Testis (tissue), 2 donors: ENCODE measurements around the gene MRPS5.

Source experiments
- CTCF ChIP-seq, 3 experiments: fragments of 450-650 bp in 2 of 3; fragments of 200-600 bp in 1 of 3; sonication (generic) in 1 of 3; IDR thresholded peaks; one replicate each; pipeline ENCODE4 v1.5.1; 2016 to 2019; ENCODE audit warnings: antibody characterized with exemption in 3 of 3, mild to moderate bottlenecking in 2 of 3, moderate library complexity in 1 of 3
- POLR2A ChIP-seq: fragments of 450-650 bp; IDR thresholded peaks from one replicate; pipeline ENCODE4 v1.6.1; 2017; ENCODE audit warnings: antibody characterized with exemption, mild to moderate bottlenecking, moderate library complexity

GRCh38 chr2:95052804-95053479 lies 68.7 kb downstream of the MRPS5 start:
- no peak for TF ChIP-seq CTCF (IDR thresholded peaks at IDR 0.05)
- TF ChIP-seq POLR2A: no peak
